ENCODE data around the gene PLXNA2. TPM values are rescaled to one million over a fixed set of nuclear protein-coding genes. Genes with fewer than 3 reads are reported as not detected.

The PLXNA2 gene
- total RNA-seq, 1 experiment from 2014 or later: 0.06 TPM

- intact Hi-C loops (cut with micrococcal nuclease; ENCODE audit: unreplicated experiment): no loop called here
- no peak overlapping the region for H3K27ac ChIP-seq (ENCODE audit: low read depth, low read length, poor library complexity, severe bottlenecking)
- TF ChIP-seq EZH2 (IDR thresholded peaks at IDR 0.05; ENCODE audit: borderline replicate concordance, low read depth, low read length, poor library complexity, severe bottlenecking): no peak
- no peak for TF ChIP-seq CTCF (conservative IDR thresholded peaks at IDR 0.05; ENCODE audit: low read depth, low read length)
- ChIA-PET POLR2A (ENCODE audit: low non-redundant PET) (interaction anchor here (0.5 kb wide), 1 partner anchor 191 kb away, joined by 4 read pairs; no protein-coding TSS in a partner anchor), CTCF (no interaction called here)
- H3K27me3 ChIP-seq (replicated peaks; ENCODE audit: insufficient read depth, low read depth, low read length, poor library complexity): peaks cover 11% of the 10 kb centered on the region
- no peak for DNase-seq (ENCODE audit: low spot score)
- BruUV-seq (replicated peaks): no TSS peak
- no peak overlapping the region for H3K4me3 ChIP-seq (ENCODE audit: low read depth, low read length, poor library complexity, severe bottlenecking)
- H3K36me3 ChIP-seq (ENCODE audit: insufficient read depth, low read length, poor library complexity, severe bottlenecking): no peaks in the 10 kb centered on the region
- no peaks in the 10 kb centered on the region for H3K4me1 ChIP-seq (ENCODE audit: insufficient read depth, low read length, poor library complexity, severe bottlenecking)
- H3K9me3 ChIP-seq (ENCODE audit: low read depth, low read length, poor library complexity, severe bottlenecking): no peaks in the 10 kb centered on the region
These were observed 32.0 kb downstream of the PLXNA2 start for GRCh38 chr1:208211921-208212843.

GRCh38 chr1:208209896-208210589, 34.1 kb downstream of the PLXNA2 start:
- CTCF ChIA-PET: no interaction called here

GRCh38 chr1:208209286-208209685, 34.9 kb downstream of the PLXNA2 start:
- H3K27ac ChIP-seq (ENCODE audit: low read depth, low read length, poor library complexity, severe bottlenecking): no peak overlapping the region
- intact Hi-C loops (cut with micrococcal nuclease; ENCODE audit: unreplicated experiment): no loop called here
- CTCF ChIA-PET: no interaction called here
- TF ChIP-seq CTCF (conservative IDR thresholded peaks at IDR 0.05; ENCODE audit: low read depth, low read length): no peak
- no peak for TF ChIP-seq EZH2 (IDR thresholded peaks at IDR 0.05; ENCODE audit: borderline replicate concordance, low read depth, low read length, poor library complexity, severe bottlenecking)
- no peak overlapping the region for H3K4me3 ChIP-seq (ENCODE audit: low read depth, low read length, poor library complexity, severe bottlenecking)
- POLR2A ChIA-PET (ENCODE audit: low non-redundant PET): no interaction called here
- no peak for DNase-seq (ENCODE audit: low spot score)
- no TSS peak for BruUV-seq (replicated peaks)
- H3K36me3 ChIP-seq (ENCODE audit: insufficient read depth, low read length, poor library complexity, severe bottlenecking): no peaks in the 10 kb centered on the region
- H3K27me3 ChIP-seq (replicated peaks; ENCODE audit: insufficient read depth, low read depth, low read length, poor library complexity): peaks cover 8% of the 10 kb centered on the region
- H3K9me3 ChIP-seq (ENCODE audit: low read depth, low read length, poor library complexity, severe bottlenecking): no peaks in the 10 kb centered on the region
- H3K4me1 ChIP-seq (ENCODE audit: insufficient read depth, low read length, poor library complexity, severe bottlenecking): no peaks in the 10 kb centered on the region

More at GRCh38 chr1:208209896-208210589, 34.1 kb downstream of the PLXNA2 start:
- H3K4me3 ChIP-seq (ENCODE audit: low read depth, low read length, poor library complexity, severe bottlenecking): no peak overlapping the region
- no TSS peak for BruUV-seq (replicated peaks)
- H3K27me3 ChIP-seq (replicated peaks; ENCODE audit: insufficient read depth, low read depth, low read length, poor library complexity): peaks cover 11% of the 10 kb centered on the region
- no peaks in the 10 kb centered on the region for H3K4me1 ChIP-seq (ENCODE audit: insufficient read depth, low read length, poor library complexity, severe bottlenecking)
- POLR2A ChIA-PET (ENCODE audit: low non-redundant PET): no interaction called here
- no peaks in the 10 kb centered on the region for H3K36me3 ChIP-seq (ENCODE audit: insufficient read depth, low read length, poor library complexity, severe bottlenecking)
- H3K27ac ChIP-seq (ENCODE audit: low read depth, low read length, poor library complexity, severe bottlenecking): no peak overlapping the region
- intact Hi-C loops (cut with micrococcal nuclease; ENCODE audit: unreplicated experiment): no loop called here
- H3K9me3 ChIP-seq (ENCODE audit: low read depth, low read length, poor library complexity, severe bottlenecking): no peaks in the 10 kb centered on the region
- no peak for TF ChIP-seq EZH2 (IDR thresholded peaks at IDR 0.05; ENCODE audit: borderline replicate concordance, low read depth, low read length, poor library complexity, severe bottlenecking)
- no peak for DNase-seq (ENCODE audit: low spot score)
